Tongue (tissue), 3 donors: ENCODE data around the gene CERS3. TPM values are rescaled to one million over a fixed set of nuclear protein-coding genes. Genes with fewer than 3 reads are reported as not detected.
A peak's percentile ranks its signal among the peaks of the same experiment; 100 is the strongest.

ENCODE experiments used
- DNase-seq: peaks from one replicate; pipeline ENCODE4 v3.0.0-alpha.2; 2015
- small RNA-seq: library from RNA; depleted of rRNA; stranded (forward); fragments of <200 nt; gene quantifications from one replicate; pipeline ENCODE3, GENCODE V24; 2014; ENCODE audit warnings: low replicate concordance
- total RNA-seq: library from RNA; depleted of rRNA; stranded (reverse); fragments of >200 nt; gene quantifications from one replicate; pipeline ENCODE4 v1.2.3, GENCODE V29; 2014

Gene CERS3
- total RNA-seq, 1 donor from 2014 or later = 8.9 TPM

GRCh38 chr15:100373942-100374341 lies 154.8 kb downstream of the CERS3 start:
- no peak for DNase-seq

DNA sequence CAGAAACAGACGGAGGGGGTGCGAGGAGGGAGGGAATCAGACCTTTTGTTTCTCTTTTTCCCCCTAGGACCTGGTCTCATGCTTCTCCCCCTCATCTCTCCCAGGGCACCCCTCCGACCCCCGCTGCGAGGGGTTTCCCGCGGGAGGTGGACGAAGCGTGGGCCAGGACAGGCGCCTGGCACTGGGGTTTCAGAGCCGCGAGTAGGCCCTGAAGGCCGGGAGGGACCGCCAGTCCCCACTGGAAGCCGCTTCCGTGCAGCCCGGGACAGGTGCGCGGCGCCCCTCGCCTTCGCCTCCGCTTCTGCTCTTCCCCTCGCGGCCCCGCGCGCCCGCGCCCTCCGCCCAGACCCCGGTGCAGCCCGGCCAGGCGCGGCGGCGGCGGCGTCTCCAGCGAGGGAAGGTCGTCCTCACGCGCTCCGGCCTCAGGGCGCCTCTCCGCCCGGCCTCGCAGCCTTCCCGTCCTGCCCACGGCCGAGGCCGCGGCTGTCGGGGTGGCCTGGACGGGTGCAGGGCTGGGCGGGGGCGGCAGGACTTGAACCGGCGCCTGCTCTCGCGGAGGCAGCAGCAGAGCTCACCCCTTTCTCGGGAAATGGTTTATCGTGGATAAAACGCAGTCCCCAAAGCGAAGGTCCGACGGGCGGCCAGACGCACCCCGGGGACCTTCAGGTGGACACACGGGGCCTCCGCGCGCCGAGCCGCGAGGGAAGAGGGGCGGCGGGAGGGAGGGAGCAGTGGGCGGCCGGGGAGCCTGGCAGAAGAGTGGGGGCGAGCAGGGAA lies 155.4 kb downstream of the CERS3 start:
- peak; percentile 16 for DNase-seq

DNA sequence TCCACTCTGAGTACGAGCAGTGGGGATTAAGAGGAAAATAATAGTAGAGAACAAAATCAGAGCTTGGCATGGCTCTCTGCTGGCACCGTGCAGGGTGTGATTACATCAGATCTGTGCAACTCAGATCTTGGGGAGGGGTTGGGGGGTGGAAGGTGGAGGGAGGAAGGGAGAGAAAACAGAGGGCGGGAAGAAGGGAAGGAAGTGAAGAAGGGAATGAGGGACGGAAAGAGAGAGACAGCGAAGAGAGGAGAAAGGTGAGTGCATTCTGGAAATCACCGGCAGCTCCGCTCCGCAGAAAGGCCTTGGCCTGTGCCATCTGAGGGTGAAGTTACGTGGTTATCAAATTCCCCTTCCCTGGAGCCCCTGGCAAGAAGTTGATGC lies 156.0 kb downstream of the CERS3 start:
- peak; percentile 53 for DNase-seq

- no peak for DNase-seq
Measured at GRCh38 chr15:100355342-100355741, 173.4 kb downstream of the CERS3 start.

DNA sequence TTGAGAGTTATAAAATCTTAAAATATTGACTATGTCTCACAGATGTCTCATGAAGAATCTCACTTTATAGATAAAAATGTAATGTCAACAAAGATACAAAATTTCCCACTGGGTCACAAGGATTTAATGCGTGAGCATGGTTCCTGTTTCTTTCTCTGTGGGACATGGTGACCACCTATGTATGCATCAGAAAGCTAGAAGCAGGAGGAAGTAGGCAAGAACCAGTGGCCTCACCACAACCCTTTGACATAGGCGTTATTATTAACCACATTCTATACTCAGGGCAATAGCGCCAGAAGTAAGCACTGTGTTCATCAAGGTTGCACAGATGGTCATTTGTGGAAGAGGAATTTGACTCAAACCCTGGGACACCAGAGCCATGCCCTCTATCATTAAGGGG lies 175.3 kb downstream of the CERS3 start:
- DNase-seq = no peak

GRCh38 chr15:100350434-100351226 lies 178.1 kb downstream of the CERS3 start:
- peak; percentile 69 for DNase-seq

Small RNA genes lying within 50 kb of the gene (small RNA-seq; reads per million reads assigned to genes)
- gene RNU6-181P (not detected), gene RNU6-322P (not detected)

Other genes starting within 250 kb of the CERS3 start
- 12.4 TPM for gene ADAMTS17, start 187.0 kb downstream of the CERS3 start, total RNA-seq
- 40.7 TPM for gene LINS1, start 73.2 kb upstream of the CERS3 start, total RNA-seq
- 17.6 TPM for gene ASB7, start 73.6 kb upstream of the CERS3 start, total RNA-seq